ENCODE results near the gene POFUT2. TPM values are rescaled to one million over a fixed set of nuclear protein-coding genes. Genes with fewer than 3 reads are reported as not detected.
"Not testable (repeated sequence)": the region's sequence is repeated elsewhere in the genome, so short reads cannot be mapped to it uniquely, and the experiment has no call there.

POFUT2 gene
- total RNA-seq, 1 donor from 2014 or later, result 42.6 TPM

DNA sequence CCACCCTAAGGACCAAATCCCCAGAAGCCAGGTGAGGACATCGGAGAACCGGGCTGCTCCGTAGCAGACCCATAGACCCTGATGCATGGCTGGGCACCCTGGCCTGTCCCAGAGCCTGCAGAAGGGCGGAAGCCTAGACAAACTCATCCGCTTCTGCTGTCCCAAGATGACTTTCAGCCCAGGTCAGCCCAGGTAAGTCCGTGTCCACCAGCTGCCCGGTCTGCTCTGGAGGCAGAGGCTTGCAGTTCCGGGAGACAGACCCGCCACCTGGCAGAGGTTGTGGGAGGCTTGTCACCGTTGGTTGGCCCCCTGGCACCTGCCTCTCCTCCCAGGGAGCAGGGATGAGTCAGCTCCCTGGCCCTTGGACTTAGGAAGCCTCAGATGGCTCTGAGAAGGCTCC lies 22.8 kb upstream of the POFUT2 start:
- no peak for DNase-seq (ENCODE audit: low spot score)

DNA sequence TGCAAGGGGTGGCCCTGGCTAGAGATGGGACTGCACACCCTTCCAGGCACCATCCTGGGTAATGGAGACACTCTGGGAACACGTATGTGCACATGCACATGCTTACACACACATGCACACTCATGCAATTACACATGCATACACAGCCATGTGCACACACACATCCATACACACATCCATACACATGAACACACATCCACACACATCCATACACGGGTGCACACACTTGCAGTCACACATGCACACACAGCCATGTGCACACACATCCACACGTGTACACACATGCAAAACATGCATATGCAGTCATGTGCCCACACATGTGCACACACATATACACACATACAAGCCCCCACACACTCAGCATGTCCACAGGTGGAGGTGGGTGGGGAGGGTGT lies 22.3 kb upstream of the POFUT2 start:
- no peak for DNase-seq (ENCODE audit: low spot score)

DNA sequence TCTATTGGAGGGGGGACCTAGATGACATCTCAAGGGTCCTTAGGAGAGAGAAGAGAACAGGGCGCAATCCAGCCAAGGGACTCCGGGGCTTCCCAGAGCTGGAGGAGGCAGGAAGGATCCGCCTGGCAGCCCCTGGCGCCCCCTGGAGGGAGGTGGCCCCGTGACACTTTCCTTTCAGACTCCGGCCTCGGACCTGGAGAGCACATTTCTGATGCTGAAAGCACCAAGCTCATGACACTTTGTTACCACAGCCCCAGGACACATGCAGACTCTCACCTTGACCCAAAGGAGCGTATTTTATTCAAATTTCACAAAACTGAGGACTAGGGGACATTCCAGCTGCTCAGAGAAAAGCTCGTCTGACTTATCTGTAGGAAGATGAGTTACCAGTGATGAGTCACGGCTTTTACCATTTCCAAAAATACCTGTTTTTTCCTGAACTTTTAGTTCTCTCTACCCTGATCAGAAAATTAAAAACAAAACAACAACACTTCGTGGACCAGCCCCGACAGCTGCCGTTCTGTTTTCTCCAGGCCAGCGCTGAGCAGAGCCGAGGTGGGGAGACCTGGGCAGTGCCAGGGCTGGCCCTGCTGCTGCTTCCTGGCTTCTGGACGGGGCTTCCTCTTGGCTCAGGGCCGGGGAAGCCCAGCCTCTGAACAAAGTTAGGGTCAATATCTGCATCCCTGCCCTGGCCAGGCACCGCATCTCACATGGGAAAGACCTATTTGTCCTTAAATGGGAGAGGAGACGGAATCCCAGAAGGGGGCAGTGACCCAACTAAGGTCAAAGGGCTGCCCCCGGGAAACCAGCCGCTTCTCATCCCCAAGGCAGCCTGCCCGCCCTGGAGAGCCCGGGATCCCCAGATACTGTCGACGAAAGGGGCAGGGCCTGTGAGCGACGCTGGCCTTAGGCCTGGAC lies 21.6 kb upstream of the POFUT2 start:
- no peak for DNase-seq (ENCODE audit: low spot score)

DNA sequence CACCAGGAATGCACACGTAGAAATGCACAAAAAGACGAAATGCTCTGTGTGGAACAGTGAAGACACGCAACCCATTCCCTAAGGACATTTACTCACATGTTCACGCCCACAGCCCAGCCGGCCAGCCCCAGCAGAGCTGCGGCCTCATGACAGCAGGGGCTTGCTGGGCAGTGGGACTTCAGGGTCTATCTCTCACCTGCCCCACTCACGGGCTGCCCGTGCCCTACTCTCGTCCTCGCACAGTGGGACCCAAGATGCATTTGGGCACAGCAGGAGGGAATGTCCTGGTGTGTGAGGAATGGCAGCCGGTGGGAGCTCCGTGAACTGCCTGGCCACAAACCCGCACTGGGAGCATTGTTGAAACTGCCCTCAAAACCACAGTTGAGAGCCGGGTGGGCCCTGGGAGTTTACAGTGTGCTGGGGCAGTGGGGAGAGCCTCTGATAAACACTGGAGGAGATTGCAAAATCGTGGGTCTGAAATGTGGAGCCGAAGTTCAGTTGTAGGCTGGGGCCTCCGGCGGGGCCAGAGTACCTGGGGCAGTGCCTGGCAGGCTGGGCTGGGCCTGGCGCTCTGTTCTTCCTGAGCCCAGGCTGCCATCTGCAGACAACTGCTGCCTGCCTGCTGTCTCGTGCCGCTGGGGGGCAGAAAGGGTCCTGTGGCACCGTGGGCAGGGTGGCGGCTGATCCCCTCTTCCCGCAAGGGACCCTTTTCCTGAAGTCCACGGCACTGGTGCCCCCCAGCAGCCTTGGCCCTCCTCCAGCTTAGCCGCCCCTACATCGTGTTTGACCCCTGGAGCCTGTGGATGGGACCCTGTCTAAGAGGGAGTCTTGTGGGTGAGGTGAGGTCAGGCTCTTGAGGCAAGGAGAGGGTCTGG lies 20.7 kb upstream of the POFUT2 start:
- no peak for DNase-seq (ENCODE audit: low spot score)

DNA sequence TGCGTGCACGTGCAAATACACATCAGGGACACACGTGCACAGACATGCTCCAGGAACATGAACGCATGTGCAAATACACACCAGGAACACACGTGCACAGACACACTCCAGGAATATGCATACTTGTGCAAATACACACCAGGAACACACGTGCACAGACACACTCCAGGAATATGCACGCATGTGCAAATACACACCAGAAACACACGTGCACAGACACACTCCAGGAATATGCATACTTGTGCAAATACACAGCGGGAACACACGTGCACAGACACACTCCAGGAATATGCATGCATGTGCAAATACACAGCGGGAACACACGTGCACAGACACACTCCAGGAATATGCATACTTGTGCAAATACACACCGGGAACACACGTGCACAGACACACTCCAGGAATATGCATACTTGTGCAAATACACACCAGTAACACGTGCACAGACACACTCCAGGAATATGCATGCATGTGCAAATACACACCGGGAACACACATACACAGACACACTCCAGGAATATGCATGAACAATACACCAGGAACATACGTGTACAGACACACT lies 20.0 kb upstream of the POFUT2 start:
- DNase-seq (ENCODE audit: low spot score), result not testable (repeated sequence)

DNA sequence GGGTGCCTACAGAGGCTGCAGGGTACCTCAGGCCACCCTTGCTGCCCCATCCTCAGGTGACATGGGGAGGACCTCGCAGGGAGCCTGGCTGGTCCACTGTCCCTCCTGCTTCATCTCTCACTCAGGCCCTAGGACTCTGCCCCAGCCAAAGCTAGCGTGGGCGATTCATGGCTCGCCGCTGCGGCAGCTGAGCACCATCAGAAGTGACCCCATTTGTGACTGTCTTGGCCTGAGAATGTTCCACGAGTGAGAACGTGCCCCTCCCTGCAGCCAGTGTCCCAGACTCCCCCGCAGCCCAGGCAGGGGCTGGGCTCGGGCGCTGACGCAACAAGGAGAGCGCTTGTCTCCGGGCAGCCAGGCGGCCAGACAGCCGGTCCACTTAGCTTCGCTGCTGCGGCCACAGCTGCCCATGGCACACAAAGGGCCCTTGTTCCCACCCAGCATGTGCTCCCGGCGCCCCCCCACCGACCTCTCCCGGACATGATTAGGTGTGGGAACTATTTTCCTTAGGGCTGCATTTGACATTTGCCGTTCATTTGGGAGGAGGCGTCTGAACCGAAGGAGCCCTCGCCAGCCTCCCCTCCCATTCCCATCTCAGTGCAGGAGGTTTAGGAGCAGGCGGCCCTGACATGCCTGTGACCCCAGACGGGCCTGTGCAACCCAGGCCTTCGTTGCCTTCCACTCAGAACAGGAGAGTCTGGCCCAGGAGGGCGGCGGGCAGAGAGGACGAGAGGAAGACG lies 19.3 kb upstream of the POFUT2 start:
- no peak for DNase-seq (ENCODE audit: low spot score)

DNA sequence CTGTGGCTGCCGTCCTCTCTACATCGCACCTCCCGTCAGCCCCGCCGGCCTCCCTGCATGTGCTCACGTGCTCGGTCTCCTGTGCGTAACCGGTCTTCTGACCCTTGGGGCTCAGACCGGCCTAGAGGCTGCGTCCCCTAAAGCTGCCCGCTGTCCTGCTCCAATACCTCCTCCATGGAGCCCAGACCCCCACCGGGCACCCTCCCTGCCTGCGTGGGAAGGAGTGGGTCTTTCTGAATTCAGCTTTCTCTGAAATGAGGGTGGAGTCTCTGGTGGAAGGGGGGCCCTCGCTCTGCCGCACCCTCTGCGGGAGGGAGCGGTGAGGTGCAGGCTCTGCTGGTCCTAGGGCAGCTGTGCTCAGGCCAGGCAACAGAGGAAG lies 18.7 kb upstream of the POFUT2 start:
- no peak for DNase-seq (ENCODE audit: low spot score)

DNA sequence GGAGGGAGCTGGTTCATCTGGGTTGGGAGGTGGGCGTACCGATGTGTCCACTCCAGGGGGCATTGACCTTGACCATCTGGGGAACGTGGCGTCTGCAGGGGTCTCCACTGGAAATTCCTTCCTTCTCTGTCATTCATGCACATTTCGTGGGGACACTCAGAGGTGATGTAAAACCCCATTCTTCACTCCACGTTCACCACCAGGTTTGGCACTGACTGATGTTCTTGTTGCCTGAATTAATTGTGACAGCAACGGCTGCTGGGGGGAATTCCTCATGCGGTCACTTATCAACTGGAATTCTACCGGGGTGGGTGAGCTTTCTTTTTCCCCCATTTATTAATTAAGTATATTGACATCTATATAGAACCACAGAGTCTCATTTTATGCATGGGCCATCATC lies 18.1 kb upstream of the POFUT2 start:
- DNase-seq (ENCODE audit: low spot score), result no peak

DNA sequence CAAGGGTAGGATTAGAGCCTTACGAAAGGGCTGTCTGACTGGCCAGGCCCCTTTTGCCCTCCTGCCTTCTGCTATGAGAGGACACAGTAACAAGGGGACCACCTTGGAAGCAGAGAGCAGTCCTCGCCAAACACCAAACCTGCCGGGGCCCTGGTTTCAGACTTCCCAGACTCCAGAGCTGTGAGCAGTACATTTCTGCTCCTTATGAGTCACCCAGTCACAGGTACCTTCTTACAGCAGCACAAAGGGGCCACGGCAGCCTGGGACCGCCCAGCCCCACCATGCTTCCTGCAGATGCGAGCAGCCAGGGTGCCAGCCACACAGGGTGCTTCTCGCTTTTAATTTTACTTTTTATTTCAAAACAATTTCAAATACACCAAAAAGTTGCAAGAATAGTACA lies 17.2 kb upstream of the POFUT2 start:
- no peak for DNase-seq (ENCODE audit: low spot score)

DNA sequence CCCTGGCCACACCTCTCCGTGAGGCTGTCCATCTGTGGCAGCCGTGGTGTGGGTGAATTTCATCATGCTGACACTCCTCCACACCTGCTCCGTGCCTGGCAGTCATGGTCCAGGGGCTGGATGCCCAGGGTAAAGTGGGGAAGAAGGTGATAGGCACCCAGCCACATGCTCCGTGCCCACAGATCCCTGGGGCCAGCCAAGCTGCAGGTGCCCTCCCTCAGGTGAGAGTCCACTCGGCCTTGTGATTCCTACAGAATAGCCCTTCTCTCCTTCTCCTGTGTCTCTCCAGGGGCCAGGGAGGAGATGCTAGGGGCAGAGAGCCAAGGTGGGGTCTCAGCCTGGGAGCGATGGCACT lies 16.8 kb upstream of the POFUT2 start:
- no peak for DNase-seq (ENCODE audit: low spot score)

DNA sequence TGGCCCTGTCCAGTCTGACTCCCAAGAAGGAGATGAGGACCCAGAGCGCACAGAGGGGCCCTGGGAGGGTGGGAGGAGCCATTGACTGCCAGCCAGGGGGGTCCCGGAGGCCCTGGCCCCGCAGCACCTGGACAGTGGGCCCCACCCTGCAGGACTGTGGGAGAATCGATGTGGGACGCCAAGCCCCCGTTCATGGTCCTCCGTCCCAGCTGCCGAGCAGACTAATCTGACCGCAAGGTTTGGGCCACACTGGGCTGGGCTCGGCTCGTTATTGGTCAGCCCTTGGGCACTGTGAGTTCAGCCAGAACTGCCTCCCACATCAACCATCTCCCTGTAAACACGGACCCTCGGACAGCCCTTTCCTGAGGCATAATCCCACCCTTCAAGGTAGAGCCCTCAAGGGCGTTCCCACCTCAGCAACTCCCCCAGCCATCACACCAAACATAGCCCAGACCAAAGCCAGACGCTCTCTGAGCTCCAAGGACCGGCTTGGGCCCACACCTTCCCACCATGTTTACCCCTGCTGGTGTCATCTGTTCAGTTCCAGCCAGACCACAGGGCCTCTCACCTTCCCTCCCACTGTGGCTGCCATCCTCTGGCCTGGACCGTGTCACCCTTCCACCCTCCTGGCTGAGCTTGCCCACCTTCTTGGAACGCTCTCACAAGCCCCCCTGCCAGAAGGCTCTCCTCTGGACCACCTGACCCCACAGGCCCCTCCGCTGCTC lies 16.2 kb upstream of the POFUT2 start:
- no peak for DNase-seq (ENCODE audit: low spot score)

DNA sequence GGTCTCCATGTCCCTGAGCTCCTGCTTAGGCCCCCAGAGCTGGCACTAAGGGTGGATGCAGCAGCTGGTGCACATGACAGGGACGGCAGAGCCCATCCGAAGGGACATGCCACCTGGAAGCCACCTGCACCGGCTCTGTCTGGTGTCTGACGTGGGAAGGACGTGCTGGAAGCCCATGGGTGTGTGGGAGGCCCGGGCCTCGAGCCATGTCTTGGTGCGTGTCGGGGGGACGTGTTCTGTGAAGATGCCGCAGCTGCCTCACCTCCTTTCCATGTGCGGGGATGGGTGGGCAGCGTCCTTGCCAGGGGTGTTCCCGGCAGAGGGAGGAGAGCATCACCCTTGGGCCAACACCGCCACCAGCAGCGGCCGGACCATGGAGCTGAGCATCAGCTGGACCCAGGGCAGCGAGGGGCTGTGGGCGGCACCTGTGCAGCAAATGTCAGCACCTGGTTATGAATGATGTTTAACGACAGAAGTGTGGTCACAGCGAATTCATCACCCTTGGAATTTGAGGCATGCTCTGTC lies 15.5 kb upstream of the POFUT2 start:
- DNase-seq (ENCODE audit: low spot score), result no peak

DNA sequence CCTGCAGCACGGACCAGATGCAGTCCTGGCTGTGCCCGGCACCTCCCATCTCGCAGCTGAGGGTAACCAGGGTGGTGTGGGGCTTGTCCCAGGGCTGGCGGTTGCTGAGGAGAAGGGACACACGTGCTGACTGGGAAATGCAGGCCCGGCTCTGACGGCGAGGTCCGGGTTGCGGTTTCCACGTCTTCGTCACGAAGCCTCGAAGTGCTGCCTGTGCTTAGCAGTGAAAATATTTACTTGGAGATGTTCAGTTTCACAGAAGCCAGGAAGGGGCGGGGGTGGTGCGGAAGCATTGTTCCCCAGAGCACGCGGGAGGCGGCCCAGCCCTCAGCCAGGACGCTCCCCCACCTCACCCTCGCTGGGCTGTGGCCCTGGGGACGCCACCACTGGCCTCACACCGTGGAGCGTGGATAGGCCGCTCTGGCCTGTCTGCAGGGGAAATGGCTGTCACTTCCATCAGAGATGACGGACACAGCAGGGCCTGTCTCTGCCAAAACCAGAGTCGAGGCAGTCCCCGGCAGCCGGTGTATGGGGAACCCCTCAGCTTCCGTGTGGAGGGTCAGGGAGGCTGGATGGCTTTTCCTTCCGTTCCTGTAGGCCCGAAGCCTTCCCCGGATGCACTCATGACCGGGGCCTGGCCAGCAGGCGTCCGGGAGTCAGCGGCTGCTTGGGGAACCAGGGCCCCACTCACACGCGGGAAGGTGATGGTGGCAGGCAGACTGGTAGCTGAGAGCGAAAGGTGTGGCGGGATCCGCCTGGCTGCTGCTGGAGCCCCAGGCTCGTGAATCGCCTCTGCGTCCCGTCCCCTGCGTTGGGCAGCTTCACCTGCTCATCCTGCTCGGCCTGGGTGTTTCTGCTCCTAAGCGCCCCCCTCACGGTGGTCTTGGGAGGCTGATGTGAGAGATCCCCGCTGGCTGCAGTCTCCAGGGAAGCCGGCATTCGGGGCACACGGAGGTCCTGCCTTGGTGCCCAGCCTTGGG lies 14.7 kb upstream of the POFUT2 start:
- no peak for DNase-seq (ENCODE audit: low spot score)

DNA sequence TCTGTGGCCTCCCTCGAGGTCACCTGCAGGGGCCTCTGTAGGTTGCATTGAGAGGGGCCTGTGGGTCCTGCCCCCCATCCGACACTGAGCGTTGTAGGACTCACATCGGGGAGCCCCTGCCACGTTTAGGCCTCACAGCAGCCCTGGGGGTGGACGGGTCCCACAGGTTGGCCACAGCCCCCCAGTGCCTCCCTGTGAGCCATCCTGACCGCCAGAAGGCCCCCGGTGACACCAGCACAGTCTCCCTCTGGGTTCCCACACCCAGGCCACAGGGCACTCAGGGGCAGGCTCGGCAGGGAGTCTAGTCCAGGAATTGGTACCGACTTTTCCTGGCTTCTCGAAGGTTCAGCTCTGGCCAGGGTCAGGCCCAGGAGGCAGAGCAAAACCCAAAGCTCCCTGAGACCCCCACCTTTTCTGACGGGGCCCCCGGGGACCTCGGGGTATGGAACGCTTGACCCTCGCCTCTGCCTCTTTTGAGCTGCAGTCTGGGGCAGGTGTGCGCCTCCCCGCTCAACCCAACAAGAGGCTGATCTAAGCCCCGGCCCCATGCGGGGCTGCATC lies 13.9 kb upstream of the POFUT2 start:
- DNase-seq (ENCODE audit: low spot score), result no peak

DNA sequence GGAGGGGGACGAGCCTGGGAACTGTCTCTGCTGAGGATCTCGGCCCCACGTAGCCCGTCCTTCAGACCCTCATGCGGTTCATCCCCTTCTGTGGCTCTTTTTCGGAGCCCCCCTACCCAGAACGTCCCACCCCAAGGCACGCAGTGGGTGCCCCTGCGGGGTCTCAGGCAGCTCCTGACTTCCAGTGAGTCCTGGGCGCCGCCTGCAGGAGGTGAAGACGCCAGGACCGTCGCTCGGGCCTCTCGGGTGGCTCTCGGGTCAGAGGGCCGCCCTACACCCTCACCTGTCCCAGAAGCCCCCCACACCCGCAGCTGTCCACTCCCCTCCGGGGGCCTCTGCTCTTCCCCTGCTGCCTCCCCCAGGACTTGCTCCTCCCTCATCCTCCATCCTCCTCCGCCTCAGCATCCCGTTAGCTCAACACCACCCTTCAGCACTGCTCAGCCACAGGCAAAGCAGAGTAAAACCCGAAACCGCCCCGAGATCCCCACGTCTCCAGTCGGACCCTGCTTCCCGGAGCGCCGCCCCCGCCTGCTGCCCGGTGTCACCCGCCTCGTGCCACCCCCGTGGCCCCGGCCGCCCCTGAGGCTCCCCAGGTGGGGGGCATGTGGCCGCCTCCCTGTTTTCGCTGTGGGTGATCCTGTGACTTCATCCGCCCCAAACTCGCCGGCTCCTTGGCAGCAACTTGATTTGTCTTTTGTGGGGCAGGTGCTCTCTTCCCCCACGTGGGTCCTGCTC lies 13.3 kb upstream of the POFUT2 start:
- DNase-seq (ENCODE audit: low spot score), result no peak

DNA sequence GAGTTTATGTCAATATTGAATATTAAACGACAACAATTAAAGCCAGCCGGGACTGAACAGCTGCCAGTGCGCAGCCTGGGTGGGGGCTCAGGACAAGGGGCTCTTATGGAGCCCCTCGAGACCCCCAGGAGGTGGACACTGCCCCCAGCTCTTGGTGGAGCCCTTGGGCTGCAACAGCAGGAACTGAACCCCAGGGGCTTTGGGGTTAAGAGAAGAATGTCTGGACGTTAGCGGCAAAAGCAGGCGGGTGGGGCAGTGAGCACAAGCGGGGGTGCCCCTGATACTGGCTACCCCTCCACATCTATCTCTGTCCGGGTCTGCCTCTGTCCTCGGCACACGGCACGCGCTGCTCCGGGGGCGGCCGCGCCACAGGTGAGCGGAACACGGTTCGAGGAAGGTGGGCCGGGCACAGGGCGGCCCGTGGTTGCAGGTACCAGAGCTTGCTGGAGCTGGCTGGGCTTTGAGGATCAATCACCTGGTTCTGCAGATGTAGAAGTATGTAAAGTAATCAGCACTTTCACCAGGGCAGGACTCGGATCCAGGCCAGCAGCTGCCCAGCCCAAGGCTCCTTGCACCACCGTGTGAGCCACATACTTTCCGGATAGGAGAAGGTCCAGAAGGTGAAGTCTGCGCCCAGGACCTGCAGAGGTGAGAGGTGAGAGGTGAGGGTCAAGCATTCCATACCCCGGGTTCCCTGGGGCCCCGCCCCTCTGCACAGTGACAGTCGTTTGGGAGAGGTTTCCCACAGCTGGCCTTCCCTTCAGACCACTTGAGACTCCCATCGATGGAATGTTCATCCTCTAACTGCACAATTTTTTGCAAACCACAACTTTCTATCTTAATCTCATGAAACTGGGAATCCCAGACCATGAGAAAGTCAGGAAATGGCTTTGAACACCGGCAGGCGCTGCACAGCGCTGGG lies 12.4 kb upstream of the POFUT2 start:
- no peak for DNase-seq (ENCODE audit: low spot score)

DNA sequence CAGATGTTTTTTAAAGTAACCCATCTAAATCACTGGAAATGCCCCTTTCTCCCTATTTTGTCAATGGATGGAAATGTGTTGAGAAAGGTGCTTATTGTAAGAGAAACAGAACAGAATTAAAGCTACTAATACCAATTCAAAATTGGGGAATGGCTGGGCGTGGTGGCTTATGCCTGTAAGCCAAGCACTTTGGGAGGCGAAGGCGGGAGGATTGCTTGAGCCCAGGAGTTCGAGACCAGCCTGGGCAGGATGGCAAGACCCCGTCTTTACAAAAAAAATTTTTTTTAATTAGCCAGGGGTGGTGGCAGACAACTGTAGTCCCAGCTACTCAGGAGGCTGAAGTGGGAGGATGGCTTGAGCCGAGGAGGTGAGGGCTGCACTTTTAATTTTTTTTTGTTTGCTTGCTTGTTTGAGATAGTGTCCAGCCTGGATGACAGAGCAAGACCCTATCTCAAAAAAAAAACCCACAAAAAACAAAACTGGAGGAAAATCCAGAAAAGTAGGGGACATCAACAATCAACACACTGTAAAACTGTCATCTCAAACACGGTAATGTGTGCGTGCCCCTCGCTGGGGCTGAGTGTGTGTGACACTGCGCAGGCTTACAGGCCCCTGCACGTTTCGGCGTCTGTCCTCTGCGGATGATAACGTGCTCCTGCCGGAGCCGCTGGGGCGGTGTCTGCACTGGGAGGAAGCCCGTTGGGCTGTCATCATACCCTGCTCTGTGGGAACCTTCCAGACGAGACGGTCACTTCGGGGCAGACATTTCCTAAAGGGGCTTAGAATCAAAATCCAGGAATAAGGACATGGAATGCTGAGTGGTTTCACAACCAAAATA lies 11.6 kb upstream of the POFUT2 start:
- no peak for DNase-seq (ENCODE audit: low spot score)
